ENCODE results near the gene COX6A1.

DNA sequence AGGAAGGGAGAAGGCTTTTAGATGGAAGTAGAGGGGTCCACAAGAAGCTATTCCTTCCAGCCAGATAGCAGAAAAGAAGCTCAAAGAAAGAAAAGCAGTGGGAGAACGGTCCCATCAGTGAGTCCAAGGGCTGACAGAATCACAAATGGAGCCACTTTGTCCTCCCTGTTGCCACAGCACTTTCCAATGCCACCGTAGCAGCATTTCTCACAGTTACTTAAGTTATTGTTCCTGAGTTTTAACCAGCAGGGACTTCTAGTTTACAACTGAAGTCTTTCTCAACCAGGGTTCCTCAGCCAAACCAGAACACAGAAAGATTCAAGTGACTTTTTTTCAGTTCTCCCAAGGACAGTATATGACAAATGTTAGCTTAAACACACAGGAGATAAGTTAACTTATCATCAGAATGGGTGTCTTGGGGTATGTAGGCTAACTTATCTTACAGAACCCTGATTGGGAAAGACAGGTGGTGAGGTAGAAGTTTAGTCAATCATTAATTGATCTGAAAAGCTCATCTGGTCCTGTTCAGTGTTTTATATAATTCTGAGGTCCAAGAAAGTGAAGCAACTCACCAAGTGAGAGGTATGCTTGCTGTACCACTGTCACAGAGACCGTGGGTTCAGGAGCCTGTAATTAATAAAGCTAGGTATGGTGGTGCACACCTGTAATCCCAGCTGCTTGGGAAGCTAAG lies 15.3 kb downstream of the COX6A1 start:
- TF ChIP-seq, protein P1, sequence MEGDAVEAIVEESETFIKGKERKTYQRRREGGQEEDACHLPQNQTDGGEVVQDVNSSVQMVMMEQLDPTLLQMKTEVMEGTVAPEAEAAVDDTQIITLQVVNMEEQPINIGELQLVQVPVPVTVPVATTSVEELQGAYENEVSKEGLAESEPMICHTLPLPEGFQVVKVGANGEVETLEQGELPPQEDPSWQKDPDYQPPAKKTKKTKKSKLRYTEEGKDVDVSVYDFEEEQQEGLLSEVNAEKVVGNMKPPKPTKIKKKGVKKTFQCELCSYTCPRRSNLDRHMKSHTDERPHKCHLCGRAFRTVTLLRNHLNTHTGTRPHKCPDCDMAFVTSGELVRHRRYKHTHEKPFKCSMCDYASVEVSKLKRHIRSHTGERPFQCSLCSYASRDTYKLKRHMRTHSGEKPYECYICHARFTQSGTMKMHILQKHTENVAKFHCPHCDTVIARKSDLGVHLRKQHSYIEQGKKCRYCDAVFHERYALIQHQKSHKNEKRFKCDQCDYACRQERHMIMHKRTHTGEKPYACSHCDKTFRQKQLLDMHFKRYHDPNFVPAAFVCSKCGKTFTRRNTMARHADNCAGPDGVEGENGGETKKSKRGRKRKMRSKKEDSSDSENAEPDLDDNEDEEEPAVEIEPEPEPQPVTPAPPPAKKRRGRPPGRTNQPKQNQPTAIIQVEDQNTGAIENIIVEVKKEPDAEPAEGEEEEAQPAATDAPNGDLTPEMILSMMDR (IDR thresholded peaks at IDR 0.05), result no peak
- no peak for TF ChIP-seq EZH2 (IDR thresholded peaks at IDR 0.05; ENCODE audit: borderline replicate concordance, insufficient read depth, low read depth, low read length, poor library complexity, severe bottlenecking)

All from B cell (primary cell).